B cell (primary cell): ENCODE measurements around the gene PI4K2B. TPM values are rescaled to one million over a fixed set of nuclear protein-coding genes. Genes with fewer than 3 reads are reported as not detected.
A peak's percentile ranks its signal among the peaks of the same experiment; 100 is the strongest.
"Not testable (repeated sequence)": the region's sequence is repeated elsewhere in the genome, so short reads cannot be mapped to it uniquely, and the experiment has no call there.

Experiments
- ATAC-seq: fragments of 200-7000 bp; cut with Tn5 transposase; one replicate; pipeline ENCODE4 v1.10.0; 2021; ENCODE audit warnings: low read depth, mild to moderate bottlenecking, moderate number of reproducible peaks, moderate library complexity
- CTCF ChIA-PET: fragments of 350-600 bp; sonication (Branson Sonifier 250); formaldehyde crosslinking; loops from one replicate; lab custom pipeline; 2021; ENCODE audit warnings: antibody characterized with exemption, inconsistent platforms; lab: Charles Lee
- POLR2A ChIA-PET: fragments of 350-600 bp; sonication (Branson Sonifier 250); formaldehyde crosslinking; loops from one replicate; lab custom pipeline; 2021; ENCODE audit warnings: antibody characterized with exemption; lab: Charles Lee
- DNase-seq: peaks from one replicate; pipeline ENCODE4 v3.0.0; 2013
- H2AFZ ChIP-seq: 2 replicates; pipeline ENCODE4 v1.6.1; 2012; ENCODE audit warnings: mild to moderate bottlenecking, low read depth, low read length; ENCODE audit not compliant: insufficient read depth, poor library complexity, severe bottlenecking
- H3K27ac ChIP-seq, 2 donors: 1 replicate in 1 of 2; 2 replicates in 1 of 2; pipeline ENCODE4 v1.5.1; 2012 to 2013; ENCODE audit warnings: low read length in 2 of 2, mild to moderate bottlenecking in 2 of 2, moderate library complexity in 1 of 2
- H3K27me3 ChIP-seq, 4 experiments: fragments of 200-600 bp in 1 of 4; sonication (generic) in 1 of 4; replicated peaks in 1 of 4; 1 replicate in 2 of 4; 2 replicates in 2 of 4; pipeline versions ENCODE4 v1.6.1 to v1.7.0; 2013 to 2016; ENCODE audit warnings: low read length in 3 of 4, mild to moderate bottlenecking in 2 of 4, mixed read lengths in 1 of 4, moderate library complexity in 1 of 4; ENCODE audit not compliant: insufficient read depth in 4 of 4, control insufficient read depth in 3 of 4; ENCODE audit errors: control extremely low read depth in 1 of 4
- H3K36me3 ChIP-seq, 2 experiments: replicated peaks in 1 of 2; 1 replicate in 1 of 2; 2 replicates in 1 of 2; pipeline versions ENCODE4 v1.6.1 to v1.7.1; 2013; ENCODE audit warnings: low read length in 1 of 2; ENCODE audit not compliant: insufficient read depth in 2 of 2, control insufficient read depth in 1 of 2; ENCODE audit errors: control extremely low read depth in 1 of 2, extremely low read depth in 1 of 2
- H3K4me1 ChIP-seq, 2 donors: fragments of 200-600 bp in 1 of 2; sonication (generic) in 1 of 2; 1 replicate in 1 of 2; 2 replicates in 1 of 2; pipeline versions ENCODE4 v1.5.1 to v1.6.1; 2013 to 2017; ENCODE audit warnings: low read length in 2 of 2; ENCODE audit not compliant: control insufficient read depth in 2 of 2, insufficient read depth in 2 of 2
- H3K4me2 ChIP-seq: replicated peaks from 2 replicates; pipeline ENCODE3; 2012; ENCODE audit warnings: mild to moderate bottlenecking, low read depth, low read length; ENCODE audit not compliant: poor library complexity, severe bottlenecking
- H3K4me3 ChIP-seq, 5 experiments: fragments of 200-600 bp in 1 of 5; sonication (generic) in 1 of 5; 1 replicate in 3 of 5; 2 replicates in 2 of 5; pipeline versions ENCODE4 v1.5.1 to v1.7.0; 2011 to 2016; ENCODE audit warnings: low read length in 4 of 5, mild to moderate bottlenecking in 4 of 5, low read depth in 2 of 5, control low read depth in 1 of 5, moderate library complexity in 1 of 5; ENCODE audit not compliant: insufficient read depth in 1 of 5; ENCODE audit errors: control extremely low read depth in 1 of 5, extremely low read depth in 1 of 5
- H3K79me2 ChIP-seq: fragments of 200-600 bp; sonication (generic); one replicate; pipeline ENCODE4 v1.6.0; 2016; ENCODE audit warnings: low read length; ENCODE audit not compliant: control insufficient read depth, insufficient read depth
- H3K9ac ChIP-seq: fragments of 200-600 bp; sonication (generic); 2 replicates; pipeline ENCODE4 v1.6.1; 2017; ENCODE audit warnings: mild to moderate bottlenecking, low read length, moderate library complexity
- H3K9me3 ChIP-seq, 3 donors: one replicate each; pipeline versions ENCODE4 v1.6.1 to v1.7.1; 2013; ENCODE audit warnings: low read length in 2 of 3; ENCODE audit not compliant: control insufficient read depth in 2 of 3, insufficient read depth in 1 of 3; ENCODE audit errors: control extremely low read depth in 1 of 3
- H4K20me1 ChIP-seq: 2 replicates; pipeline ENCODE4 v1.6.0; 2012; ENCODE audit warnings: mild to moderate bottlenecking, low read length; ENCODE audit not compliant: insufficient read depth, control insufficient read depth, poor library complexity, severe bottlenecking
- H3K27ac Mint-ChIP-seq: one replicate; pipeline ENCODE4 v1.8.0; 2021; ENCODE audit warnings: mixed read lengths
- H3K27me3 Mint-ChIP-seq: one replicate; pipeline ENCODE4 v1.8.0; 2021; ENCODE audit warnings: mixed read lengths
- H3K4me1 Mint-ChIP-seq: one replicate; pipeline ENCODE4 v1.8.0; 2021; ENCODE audit warnings: mixed read lengths
- H3K4me3 Mint-ChIP-seq: one replicate; pipeline ENCODE4 v1.8.0; 2021; ENCODE audit warnings: mixed read lengths
- H3K9me3 Mint-ChIP-seq: one replicate; pipeline ENCODE4 v1.8.0; 2022; ENCODE audit warnings: mixed read lengths; ENCODE audit not compliant: insufficient read depth
- EZH2 ChIP-seq: IDR thresholded peaks from 2 replicates; pipeline ENCODE4 v1.6.1; 2012; ENCODE audit warnings: borderline replicate concordance, low read depth, mild to moderate bottlenecking, moderate library complexity, low read length; ENCODE audit not compliant: insufficient read depth, poor library complexity, severe bottlenecking
- WGBS: methylation state at CpG from one replicate; pipeline ENCODE4 v1.1.5; 2013; ENCODE audit warnings: missing lambda C conversion rate; ENCODE audit not compliant: insufficient coverage; 5-methylcytosine and 5-hydroxymethylcytosine counted together
- intact Hi-C: fragments of 100-400 bp; cut with micrococcal nuclease; formaldehyde crosslinking; loops from one replicate; pipeline ENCODE4 v1.10.0; 2022
- polyA plus RNA-seq: library from polyadenylated mRNA; depleted of rRNA; stranded (reverse); fragments of >200 nt; gene quantifications from 2 replicates; pipeline ENCODE4 v1.2.3, GENCODE V29; 2012
- total RNA-seq, 2 donors: library from RNA; stranded (reverse); fragments of 120-200 nt in 1 of 2; gene quantifications; 1 replicate in 1 of 2; 2 replicates in 1 of 2; pipeline versions ENCODE4 v1.2.3 to v1.2.4, GENCODE V29; 2013 to 2022
- TF ChIP-seq, protein P1 (sequence below): fragments of 200-600 bp; IDR thresholded peaks from one replicate; pipeline ENCODE4 v1.8.0; 2022; ENCODE audit warnings: antibody characterized with exemption, mild to moderate bottlenecking

PI4K2B gene
- total and polyA plus RNA-seq, 2 donors (not counting 1 experiment from before 2014, with no cell fraction given), result 3.8 to 13.7 TPM

DNA sequence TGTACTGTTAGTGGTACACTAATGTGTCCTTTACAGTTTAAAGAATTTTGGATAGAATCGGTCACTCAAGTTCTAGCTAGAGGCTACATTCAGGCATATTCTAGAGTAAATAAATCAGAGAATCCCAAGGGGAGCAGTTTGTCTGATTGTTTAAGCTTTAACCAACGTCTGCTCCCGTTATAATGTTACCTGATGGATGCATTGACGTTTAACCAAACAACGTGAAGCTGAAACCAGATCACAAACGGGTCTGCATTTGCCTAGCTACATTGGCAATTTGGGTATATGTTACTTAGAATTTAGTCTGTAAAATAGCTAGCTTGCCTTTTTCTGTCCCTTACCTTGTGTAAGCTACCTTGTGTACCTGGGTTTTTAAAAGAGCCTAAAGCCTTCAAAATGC lies 1.6 kb downstream of the PI4K2B start:
- peak overlapping the region; percentile 72 to 91 (median 79) for H3K4me3 ChIP-seq

DNA sequence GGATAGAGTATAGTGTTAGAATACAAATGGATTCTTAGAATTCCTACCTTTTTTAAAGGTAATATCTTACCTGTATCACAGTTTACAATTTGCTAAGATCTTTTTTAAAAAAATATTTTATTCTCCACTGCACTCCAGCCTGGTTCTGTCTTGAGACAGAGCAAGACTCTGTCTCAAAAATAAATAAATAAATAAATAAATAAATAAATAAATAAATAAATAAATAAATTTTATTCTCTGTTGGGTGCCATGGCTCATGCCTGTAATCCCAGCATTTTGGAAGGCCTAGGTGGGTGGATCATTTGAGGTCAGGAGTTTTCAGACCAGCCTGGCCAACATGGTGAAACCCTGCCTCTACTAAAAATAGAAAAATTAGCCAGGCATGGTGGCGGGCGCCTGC lies 2.2 kb downstream of the PI4K2B start:
- intact Hi-C loops, result loop anchor here (10.0 kb wide), 1 partner anchor 1759 kb away; no protein-coding TSS in a partner anchor
- H3K9me3 Mint-ChIP-seq, H3K27me3 ChIP-seq, H3K9ac ChIP-seq, H3K4me3 ChIP-seq, H3K27me3 Mint-ChIP-seq, DNase-seq, ATAC-seq, H3K36me3 ChIP-seq: not testable (repeated sequence)
- Mint-ChIP-seq H3K4me3 (peak overlapping the region; percentile 85), H3K27ac (peak overlapping the region; percentile 82), H3K4me1 (peaks cover 52% of the 10 kb centered on the region)
- ChIA-PET POLR2A (interaction anchor here (0.5 kb wide), 1 partner anchor 75 kb away, joined by 7 read pairs; no protein-coding TSS in a partner anchor), CTCF (interaction anchor here (1.2 to 4.4 kb wide), 6 partner anchors 75 to 256 kb away, joined by 3 to 49 read pairs (median 6); partner anchors contain the start of genes ANAPC4, SEPSECS and ZCCHC4)
- Histone ChIP-seq H4K20me1 (peaks cover 14% of the 10 kb centered on the region), H3K9me3 (peaks cover 0 to 11% (median 0%) of the 10 kb centered on the region in 3 donors), H3K4me2 (peak overlapping the region; percentile 88), H2AFZ (peak overlapping the region; percentile 94), H3K79me2 (peaks cover 55% of the 10 kb centered on the region), H3K27ac (peak overlapping the region in 1 of 2 donors; percentile 85), H3K4me1 (peaks cover 37 to 41% of the 10 kb centered on the region in 2 donors)
- WGBS, result no CpG with 5 or more reads among the region's 2 CpGs

More for the DNA sequence above, 1.6 kb downstream of the PI4K2B start:
- no peaks in the 10 kb centered on the region for H3K9me3 Mint-ChIP-seq
- no peak for DNase-seq
- 0% methylated on average over 5 of the region's 6 CpGs for WGBS
- no peaks in the 10 kb centered on the region for H3K36me3 ChIP-seq
- TF ChIP-seq, protein P1, sequence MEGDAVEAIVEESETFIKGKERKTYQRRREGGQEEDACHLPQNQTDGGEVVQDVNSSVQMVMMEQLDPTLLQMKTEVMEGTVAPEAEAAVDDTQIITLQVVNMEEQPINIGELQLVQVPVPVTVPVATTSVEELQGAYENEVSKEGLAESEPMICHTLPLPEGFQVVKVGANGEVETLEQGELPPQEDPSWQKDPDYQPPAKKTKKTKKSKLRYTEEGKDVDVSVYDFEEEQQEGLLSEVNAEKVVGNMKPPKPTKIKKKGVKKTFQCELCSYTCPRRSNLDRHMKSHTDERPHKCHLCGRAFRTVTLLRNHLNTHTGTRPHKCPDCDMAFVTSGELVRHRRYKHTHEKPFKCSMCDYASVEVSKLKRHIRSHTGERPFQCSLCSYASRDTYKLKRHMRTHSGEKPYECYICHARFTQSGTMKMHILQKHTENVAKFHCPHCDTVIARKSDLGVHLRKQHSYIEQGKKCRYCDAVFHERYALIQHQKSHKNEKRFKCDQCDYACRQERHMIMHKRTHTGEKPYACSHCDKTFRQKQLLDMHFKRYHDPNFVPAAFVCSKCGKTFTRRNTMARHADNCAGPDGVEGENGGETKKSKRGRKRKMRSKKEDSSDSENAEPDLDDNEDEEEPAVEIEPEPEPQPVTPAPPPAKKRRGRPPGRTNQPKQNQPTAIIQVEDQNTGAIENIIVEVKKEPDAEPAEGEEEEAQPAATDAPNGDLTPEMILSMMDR, result no peak
- TF ChIP-seq EZH2, result no peak
- peak overlapping the region; percentile 82 for H3K27ac Mint-ChIP-seq
- ChIA-PET POLR2A (interaction anchor here (0.5 kb wide), 1 partner anchor 76 kb away, joined by 7 read pairs; no protein-coding TSS in a partner anchor), CTCF (interaction anchor here (1.2 to 4.4 kb wide), 6 partner anchors 74 to 255 kb away, joined by 3 to 49 read pairs (median 6); partner anchors contain the start of genes ANAPC4, SEPSECS and ZCCHC4)
- H3K9me3 ChIP-seq, result peaks cover 0 to 11% (median 0%) of the 10 kb centered on the region in 3 donors
- H2AFZ ChIP-seq, result peak overlapping the region; percentile 94
- ATAC-seq, result no peak
- H3K4me1 ChIP-seq, result peaks cover 32 to 37% of the 10 kb centered on the region in 2 donors
- peaks cover 51% of the 10 kb centered on the region for H3K79me2 ChIP-seq
- peak overlapping the region; percentile 84 to 85 for H3K27ac ChIP-seq
- H3K27me3 Mint-ChIP-seq, result no peaks in the 10 kb centered on the region
- peak overlapping the region; percentile 79 for H3K9ac ChIP-seq
- H3K4me2 ChIP-seq, result peak overlapping the region; percentile 88
- intact Hi-C loops, result loop anchor here (10.0 kb wide), 1 partner anchor 1759 kb away; no protein-coding TSS in a partner anchor
- H3K4me1 Mint-ChIP-seq, result peaks cover 46% of the 10 kb centered on the region
- peaks cover 14% of the 10 kb centered on the region for H4K20me1 ChIP-seq
- peak overlapping the region; percentile 85 for H3K4me3 Mint-ChIP-seq
- H3K27me3 ChIP-seq, result no peaks in the 10 kb centered on the region
